Measurements from ENCODE around the gene VPS37B. TPM values are rescaled to one million over a fixed set of nuclear protein-coding genes. Genes with fewer than 3 reads are reported as not detected.
A peak's percentile ranks its signal among the peaks of the same experiment; 100 is the strongest.

The VPS37B gene
- total RNA-seq, 1 donor from 2014 or later, result 25.3 TPM

DNA sequence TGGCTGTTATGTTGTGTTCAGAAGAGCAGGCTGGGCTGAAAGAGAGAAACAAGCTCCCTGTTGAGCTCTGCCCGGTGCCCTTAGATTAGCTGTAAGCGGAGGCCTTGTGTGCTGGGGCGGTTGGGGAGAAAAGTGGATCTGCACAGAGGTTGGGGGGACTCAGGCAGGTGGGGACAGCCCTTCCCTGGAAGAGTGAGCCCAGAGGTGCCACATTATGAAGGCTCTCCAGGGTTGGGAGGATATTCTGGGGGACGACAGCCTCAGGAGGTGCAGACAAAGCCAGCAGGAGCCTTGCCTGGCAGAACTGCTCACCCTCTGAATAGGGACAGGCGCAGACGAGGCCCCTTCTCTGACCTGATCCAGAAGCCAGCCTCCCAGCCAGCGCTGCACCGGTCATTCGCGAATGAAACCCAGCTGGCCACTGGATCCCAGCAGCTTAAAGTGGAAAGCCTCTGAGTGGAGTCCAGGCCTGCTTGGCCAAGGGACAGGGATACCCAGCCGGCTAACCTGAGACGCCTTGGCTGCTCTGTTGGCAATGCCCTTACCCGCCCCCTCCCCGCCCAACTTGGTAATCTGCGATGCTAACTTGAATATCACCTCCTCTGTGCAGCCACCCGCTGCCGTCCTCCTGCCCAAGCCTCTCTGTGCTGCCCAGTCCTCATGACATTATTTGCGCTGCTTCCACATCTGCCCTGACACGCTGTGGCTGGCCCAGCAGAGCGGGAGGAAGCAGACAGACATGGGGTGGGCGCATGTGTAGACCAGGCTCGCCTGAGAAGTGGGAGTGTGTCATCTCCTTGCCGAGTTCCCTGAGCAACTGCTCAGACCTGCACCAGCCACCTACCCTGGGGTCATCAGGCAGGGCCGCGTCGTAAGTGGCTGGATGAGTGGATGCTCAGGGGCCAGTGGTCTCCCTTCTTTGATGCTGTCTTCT, 55.1 kb downstream of the VPS37B start:
- no peak for DNase-seq (ENCODE audit: low spot score)

DNA sequence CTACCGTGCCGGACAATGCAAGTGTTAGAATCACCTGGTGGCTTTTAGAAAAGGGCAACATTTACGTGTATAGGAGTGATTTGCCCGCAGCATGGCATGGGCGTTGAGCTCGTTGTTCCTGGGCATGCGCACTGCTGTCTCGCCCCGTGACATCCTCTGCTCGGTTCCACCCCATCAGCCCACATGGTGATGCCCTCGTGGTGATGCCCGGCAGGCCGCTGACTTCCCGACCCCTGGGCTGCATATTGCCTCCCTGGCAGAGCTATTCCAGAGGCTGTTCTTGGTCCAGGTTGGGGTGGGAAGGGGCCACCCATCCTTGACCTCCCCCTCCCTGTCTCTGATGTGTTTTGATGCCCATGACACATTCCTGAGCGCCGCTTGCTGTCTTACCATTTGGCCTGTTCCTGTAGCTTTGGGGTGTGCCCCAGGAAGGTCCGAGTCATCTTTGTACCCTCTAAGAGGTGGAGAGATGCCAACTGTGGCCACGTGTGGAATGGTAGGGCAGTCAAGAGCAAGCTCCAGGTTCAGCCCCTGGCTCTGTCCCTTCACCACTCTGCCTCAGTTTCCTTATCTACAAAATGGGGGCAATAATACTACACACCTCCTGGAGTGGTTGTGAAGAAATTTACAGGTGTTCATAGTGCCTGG, 55.9 kb downstream of the VPS37B start:
- DNase-seq (ENCODE audit: low spot score), result no peak

DNA sequence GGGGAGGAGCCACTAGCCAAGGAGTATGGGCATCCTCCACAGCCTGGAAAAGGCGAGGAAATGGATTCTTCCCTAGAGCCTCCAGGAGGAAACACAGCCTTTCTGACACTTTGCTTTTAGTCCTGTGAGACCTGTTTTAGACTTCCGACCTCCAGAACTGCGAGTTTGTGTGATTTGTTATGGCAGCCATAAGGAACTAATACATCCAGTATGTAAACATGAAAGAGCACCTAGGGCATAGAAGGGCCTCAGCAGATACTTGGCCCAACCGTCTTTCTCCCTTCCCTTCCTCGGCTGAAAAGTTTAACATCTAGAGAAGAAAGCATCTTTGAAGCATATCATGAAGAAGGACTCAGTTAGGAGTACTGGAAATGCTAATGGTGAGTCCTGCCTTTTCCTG, 57.1 kb downstream of the VPS37B start:
- no peak for DNase-seq (ENCODE audit: low spot score)

- no peak for DNase-seq (ENCODE audit: low spot score)
Measured at GRCh38 chr12:122837306-122838265, 58.3 kb downstream of the VPS37B start.

GRCh38 chr12:122836027-122836921, 59.6 kb downstream of the VPS37B start:
- peak; percentile 43 for DNase-seq (ENCODE audit: low spot score)

- DNase-seq (ENCODE audit: low spot score), result no peak
Measured at GRCh38 chr12:122835750-122836026, 60.2 kb downstream of the VPS37B start.

DNA sequence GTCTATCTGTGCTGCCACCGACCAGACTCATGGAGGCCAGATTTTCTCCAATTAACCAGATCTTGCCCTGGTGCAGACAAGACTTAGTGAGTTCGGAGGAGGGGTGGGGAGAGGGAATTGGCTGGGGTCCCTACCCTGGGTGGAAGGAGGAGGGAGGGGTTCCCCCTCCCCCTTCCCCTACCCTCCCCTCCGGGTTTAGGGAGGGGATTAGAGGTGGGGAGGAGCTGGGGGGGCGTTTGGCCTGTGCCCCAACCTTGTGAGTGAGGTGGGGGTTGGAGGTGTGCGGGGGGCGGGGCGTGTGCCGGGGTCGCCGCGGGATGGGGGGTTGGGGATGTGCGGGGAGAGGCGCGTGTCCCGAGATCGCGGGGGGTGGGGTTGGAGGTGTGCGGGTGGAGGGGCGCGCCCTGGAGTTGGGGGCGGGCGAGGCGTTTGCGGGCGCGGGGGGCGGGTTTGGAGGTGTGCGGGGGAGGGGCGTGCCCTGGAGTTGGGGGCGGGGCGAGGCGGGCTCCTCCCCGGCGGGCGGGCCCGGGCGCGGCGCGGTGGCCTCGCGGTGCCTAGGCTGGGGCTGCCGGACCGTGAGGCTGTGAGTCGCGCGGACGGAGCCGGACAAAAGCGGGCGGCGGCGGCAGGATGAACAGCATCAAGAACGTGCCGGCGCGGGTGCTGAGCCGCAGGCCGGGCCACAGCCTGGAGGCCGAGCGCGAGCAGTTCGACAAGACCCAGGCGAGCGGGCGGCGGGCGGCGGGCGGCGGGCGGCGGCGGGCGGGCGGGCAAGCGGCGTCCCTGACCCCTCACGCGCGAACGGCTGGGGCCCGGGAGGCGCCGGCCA, 60.8 kb downstream of the VPS37B start, which contains the start of gene HIP1R:
Gene HIP1R (plus strand): TSS at position 537 of the 829 bp plus-strand sequence. CDS start 94 bp downstream, at position 631.
- peak; percentile 23 for DNase-seq (ENCODE audit: low spot score)

DNA sequence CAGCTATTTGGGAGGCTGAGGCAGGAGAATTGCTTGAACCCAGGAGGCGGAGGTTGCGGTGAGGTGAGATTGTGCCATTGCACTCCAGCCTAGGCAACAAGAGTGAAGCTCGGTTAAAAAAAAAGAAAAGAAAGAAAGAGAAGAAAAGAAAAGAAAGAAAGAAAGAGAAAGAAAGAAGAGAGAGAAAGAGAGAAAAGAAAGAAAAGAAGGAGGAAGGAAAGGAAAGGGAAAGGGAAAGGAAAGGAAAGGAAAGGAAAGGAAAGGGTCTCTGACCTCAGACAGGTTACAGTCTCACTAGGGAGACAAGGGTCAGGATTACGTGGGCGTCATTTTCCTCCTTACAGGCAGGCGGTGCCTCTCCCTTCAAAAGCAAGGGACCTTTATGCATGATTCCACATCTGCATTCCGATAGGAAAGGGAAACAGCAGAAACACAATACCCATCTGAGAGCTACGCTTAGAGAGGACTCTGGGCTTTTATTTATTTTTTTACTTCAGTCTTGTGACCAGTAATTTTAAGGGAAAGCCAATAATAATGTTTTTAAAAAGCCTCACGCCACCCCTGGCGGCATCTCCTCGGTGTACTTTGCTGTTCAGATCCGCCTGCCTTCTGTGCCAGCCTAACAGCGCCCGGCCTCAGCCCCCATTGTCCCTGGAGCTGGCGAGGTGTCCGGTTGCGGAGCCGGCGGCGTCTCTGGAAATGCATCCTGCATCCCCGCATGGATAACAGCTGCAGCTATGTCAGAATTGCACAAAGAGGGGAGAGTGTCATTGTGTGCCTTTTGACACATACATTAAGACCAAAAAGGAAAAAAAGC, 61.6 kb downstream of the VPS37B start:
- DNase-seq (ENCODE audit: low spot score), result peak; percentile 31

GRCh38 chr12:122830517-122831214, 65.3 kb downstream of the VPS37B start:
- no peak for DNase-seq (ENCODE audit: low spot score)

DNA sequence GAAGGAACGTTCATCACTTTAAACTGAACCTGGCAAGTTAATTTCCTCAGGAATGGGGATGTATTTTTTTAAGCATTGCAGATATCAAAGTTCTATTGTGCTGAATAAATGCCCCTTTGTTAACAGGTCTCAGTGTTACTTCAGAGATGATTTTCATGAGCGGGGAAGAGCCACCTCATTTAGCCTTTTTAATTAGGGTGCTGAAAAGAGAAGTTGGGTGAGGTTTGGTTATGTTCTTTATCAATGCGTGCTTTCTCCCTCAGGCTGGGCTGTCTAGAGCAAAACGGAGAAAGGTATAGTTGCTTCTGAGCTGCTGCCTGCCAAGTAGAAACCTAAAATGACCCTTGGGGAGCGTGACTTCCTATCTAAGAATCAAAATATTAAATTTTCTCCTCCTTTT, 68.7 kb downstream of the VPS37B start:
- DNase-seq (ENCODE audit: low spot score), result no peak

DNA sequence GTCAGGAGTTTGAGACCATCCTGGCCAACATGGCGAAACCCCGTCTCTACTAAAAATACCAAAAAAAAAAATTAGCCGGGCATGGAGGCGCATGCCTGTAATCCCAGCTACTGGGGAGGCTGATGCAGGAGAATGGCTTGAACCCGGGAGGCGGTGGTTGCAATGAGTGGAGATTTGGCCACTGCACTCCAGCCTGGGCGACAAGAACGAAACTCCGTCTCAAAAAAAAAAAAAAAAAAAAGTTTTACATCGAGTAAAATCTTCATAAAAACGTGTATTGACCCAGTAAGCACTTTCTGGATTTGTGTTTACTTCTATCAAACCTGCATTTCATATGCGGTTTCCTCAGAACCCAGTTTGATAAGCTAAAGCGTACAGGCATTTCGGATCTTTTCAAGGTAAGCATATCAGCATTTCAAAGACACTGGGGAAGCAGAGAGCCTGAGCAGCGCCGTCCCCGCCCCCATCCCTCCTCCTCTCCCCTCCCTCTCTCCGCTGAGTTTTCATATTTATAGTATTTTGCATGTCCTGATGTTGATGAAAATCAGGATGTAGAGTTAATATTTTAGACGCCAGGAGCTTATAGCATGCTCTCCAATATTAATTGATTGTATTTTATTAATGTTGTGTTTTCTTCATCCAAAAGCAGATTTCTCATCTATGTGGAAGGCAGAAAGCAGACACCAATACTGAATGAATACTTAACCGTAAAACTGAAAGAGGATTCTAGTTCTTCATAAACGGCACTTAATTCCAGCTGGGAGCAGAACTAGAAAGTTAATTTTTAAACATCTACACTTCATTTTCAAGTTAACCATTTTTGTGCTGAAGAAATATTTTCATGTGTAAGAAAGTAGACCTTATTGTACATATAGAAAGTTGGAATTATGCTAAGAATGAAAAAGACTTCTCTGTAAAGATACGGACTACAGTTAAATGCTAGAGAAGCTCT, 69.9 kb downstream of the VPS37B start:
- DNase-seq (ENCODE audit: low spot score), result peak; percentile 29

DNA sequence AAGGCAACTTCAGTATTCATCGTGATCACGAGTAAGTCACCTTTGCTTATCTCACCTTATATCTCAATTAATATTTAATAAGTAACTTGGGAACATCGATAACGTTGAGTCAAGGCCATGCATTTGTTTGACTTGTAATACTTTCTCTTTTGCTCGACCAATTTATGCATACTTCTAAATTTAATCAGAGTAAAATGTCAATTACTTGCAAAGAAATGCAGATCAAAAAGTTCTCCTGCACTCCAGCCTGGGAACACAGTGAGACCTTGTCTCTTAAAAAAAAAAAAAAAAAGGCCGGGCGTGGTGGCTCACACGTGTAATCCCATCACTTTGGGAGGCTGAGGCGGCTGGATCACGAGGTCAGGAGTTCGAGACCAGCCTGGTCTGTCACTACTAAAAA, 72.5 kb downstream of the VPS37B start:
- no peak for DNase-seq (ENCODE audit: low spot score)

DNA sequence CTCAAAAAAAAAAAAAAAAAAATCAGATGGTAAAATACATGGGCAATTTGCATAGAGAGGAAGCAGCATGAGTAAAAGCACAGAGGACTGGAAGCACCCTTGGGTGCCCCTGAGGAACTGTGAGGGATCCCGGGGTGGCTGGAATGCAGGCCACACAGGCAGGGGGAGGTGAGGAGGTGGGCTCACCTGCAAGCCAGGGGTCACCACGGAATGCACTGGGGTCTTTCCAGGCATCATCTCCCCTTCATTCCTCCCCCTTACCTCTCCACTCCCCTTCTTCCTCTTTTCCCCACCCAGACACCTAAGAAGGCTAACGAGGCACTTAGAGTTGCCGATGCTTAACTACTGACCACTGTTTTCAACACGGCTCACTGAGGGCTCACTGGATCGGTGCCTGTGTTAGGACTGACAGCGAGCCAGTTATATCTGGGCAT, 75.1 kb downstream of the VPS37B start:
- DNase-seq (ENCODE audit: low spot score), result no peak

GRCh38 chr12:122820138-122820537, 75.8 kb downstream of the VPS37B start:
- DNase-seq (ENCODE audit: low spot score), result no peak

DNA sequence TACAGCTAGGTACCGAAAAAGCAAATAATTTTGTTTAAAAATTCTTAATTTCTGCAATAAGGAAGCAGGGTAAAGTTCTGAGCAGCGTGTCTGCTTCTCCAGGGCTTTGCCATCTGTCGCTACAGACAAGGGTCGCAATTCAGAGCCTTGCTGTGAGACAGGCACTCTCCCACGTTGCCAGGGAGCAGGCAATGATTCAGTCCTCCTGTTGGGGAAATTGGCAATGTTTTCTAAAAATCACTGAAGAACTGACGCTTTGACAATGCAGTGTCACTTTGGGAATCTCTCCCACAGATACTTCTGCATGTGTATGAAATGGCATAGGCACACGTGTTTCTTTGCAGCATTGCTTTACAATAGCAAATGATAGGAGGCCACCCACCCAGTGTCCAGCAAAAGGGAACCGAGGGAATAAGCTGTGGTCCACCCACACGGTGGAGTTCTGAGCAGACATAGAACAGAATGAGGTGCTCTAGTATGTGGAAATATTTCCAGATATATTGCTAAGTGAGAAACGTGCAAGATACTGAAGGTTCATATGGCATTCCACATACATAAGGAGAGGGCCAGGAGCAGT, 76.6 kb downstream of the VPS37B start:
- DNase-seq (ENCODE audit: low spot score), result no peak

Data from umbilical cord (tissue), 2 donors.